Smooth muscle cell (in vitro differentiated cells): ENCODE data around the gene METTL16. TPM values are rescaled to one million over a fixed set of nuclear protein-coding genes. Genes with fewer than 3 reads are reported as not detected.

Experiments
- DNase-seq: peaks from one replicate; lab custom pipeline; 2025; ENCODE audit not compliant: unreplicated experiment; lab: John Stamatoyannopoulos, UW
- H2AFZ ChIP-seq: fragments of 200-600 bp; sonication (generic); 2 replicates; pipeline ENCODE4 v1.6.0; 2016; ENCODE audit warnings: antibody characterized with exemption, low read depth, mild to moderate bottlenecking
- H3F3A ChIP-seq: fragments of 200-600 bp; sonication (generic); 2 replicates; pipeline ENCODE4 v1.6.0; 2017; ENCODE audit warnings: antibody characterized with exemption, low read depth
- H3K27ac ChIP-seq: fragments of 200-600 bp; sonication (generic); 2 replicates; pipeline ENCODE4 v1.5.1; 2016; ENCODE audit warnings: low read depth, mild to moderate bottlenecking
- H3K27me3 ChIP-seq: fragments of 200-600 bp; sonication (generic); 2 replicates; pipeline ENCODE4 v1.6.1; 2016; ENCODE audit warnings: low read depth, mild to moderate bottlenecking
- H3K36me3 ChIP-seq: fragments of 200-600 bp; sonication (generic); 2 replicates; pipeline ENCODE4 v1.5.1; 2016; ENCODE audit warnings: low read depth
- H3K4me1 ChIP-seq: fragments of 200-600 bp; sonication (generic); 2 replicates; pipeline ENCODE4 v1.5.1; 2016; ENCODE audit warnings: low read depth
- H3K4me2 ChIP-seq: fragments of 200-600 bp; sonication (generic); 2 replicates; pipeline ENCODE4 v1.6.0; 2016; ENCODE audit warnings: mild to moderate bottlenecking
- H3K4me3 ChIP-seq: fragments of 200-600 bp; sonication (generic); 2 replicates; pipeline ENCODE4 v1.5.1; 2016; ENCODE audit warnings: mild to moderate bottlenecking
- H3K79me2 ChIP-seq: fragments of 200-600 bp; sonication (generic); 2 replicates; pipeline ENCODE4 v1.6.0; 2016; ENCODE audit warnings: low read depth, mild to moderate bottlenecking
- H3K9ac ChIP-seq: fragments of 200-600 bp; sonication (generic); 2 replicates; pipeline ENCODE4 v1.6.0; 2016; ENCODE audit warnings: low read depth
- H3K9me3 ChIP-seq: fragments of 200-600 bp; sonication (generic); replicated peaks from 2 replicates; pipeline ENCODE4 v1.5.1; 2016; ENCODE audit warnings: low read depth
- H4K20me1 ChIP-seq: fragments of 200-600 bp; sonication (generic); 2 replicates; pipeline ENCODE4 v1.6.0; 2016; ENCODE audit warnings: low read depth
- WGBS: methylation state at CpG from one replicate; pipeline ENCODE4 v1.1.7; 2016; ENCODE audit warnings: low lambda C conversion rate; 5-methylcytosine and 5-hydroxymethylcytosine counted together
- polyA plus RNA-seq: library from polyadenylated mRNA; unstranded; fragments of >200 nt; fragmentation: Nextera tagmentation; extraction: Ambion mirVana; gene quantifications from 2 replicates; pipeline ENCODE4 v1.2.1, GENCODE V29; 2016
- total RNA-seq: library from RNA; depleted of rRNA; stranded (reverse); fragments of >200 nt; gene quantifications from 2 replicates; pipeline ENCODE4 v1.2.3, GENCODE V29; 2014
- TF ChIP-seq, protein P1 (sequence below): fragments of 200-600 bp; sonication (generic); IDR thresholded peaks from 2 replicates; pipeline ENCODE4 v1.5.1; 2017; ENCODE audit warnings: borderline replicate concordance, mild to moderate bottlenecking, antibody characterized with exemption; ENCODE audit not compliant: insufficient read depth, poor library complexity, severe bottlenecking

The METTL16 gene
- total and polyA plus RNA-seq, 2 experiments from 2014 or later, result 16.8 to 27.4 TPM

DNA sequence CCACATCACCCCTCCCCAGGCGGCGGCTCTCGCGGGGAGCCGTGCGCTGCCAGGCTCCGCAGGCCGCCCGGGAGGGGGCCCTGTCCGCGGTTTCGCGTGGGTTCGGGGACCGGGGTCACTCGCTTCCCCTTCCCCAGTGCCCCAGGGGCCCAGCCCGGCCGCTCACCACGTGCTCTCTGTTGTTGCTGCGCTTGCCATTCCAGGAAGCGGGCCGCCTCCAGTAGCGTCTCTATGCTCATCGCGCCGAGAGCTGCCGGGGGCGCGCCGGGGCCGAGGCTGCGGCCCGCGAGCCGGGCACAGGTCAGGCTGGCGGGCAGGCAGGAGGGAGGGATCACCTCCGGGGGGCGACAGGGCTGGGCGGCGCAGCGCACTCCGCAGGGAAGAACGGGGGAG, 111.2 kb downstream of the METTL16 start:
- WGBS, result 1% methylated on average over 34 of the region's 43 CpGs
- no peaks in the 10 kb centered on the region for H3K9me3 ChIP-seq
- H3K4me3 ChIP-seq, result peak overlapping the region; percentile 94
- H3K4me2 ChIP-seq, result peak overlapping the region; percentile 98
- H4K20me1 ChIP-seq, result peaks cover 25% of the 10 kb centered on the region
- H3K9ac ChIP-seq, result peak overlapping the region; percentile 98
- H3K79me2 ChIP-seq, result peaks cover 26% of the 10 kb centered on the region
- peaks cover 35% of the 10 kb centered on the region for H3F3A ChIP-seq
- TF ChIP-seq, protein P1, sequence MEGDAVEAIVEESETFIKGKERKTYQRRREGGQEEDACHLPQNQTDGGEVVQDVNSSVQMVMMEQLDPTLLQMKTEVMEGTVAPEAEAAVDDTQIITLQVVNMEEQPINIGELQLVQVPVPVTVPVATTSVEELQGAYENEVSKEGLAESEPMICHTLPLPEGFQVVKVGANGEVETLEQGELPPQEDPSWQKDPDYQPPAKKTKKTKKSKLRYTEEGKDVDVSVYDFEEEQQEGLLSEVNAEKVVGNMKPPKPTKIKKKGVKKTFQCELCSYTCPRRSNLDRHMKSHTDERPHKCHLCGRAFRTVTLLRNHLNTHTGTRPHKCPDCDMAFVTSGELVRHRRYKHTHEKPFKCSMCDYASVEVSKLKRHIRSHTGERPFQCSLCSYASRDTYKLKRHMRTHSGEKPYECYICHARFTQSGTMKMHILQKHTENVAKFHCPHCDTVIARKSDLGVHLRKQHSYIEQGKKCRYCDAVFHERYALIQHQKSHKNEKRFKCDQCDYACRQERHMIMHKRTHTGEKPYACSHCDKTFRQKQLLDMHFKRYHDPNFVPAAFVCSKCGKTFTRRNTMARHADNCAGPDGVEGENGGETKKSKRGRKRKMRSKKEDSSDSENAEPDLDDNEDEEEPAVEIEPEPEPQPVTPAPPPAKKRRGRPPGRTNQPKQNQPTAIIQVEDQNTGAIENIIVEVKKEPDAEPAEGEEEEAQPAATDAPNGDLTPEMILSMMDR, result no peak
- peaks cover 44% of the 10 kb centered on the region for H3K4me1 ChIP-seq
- no peak overlapping the region for H2AFZ ChIP-seq
- H3K36me3 ChIP-seq, result no peaks in the 10 kb centered on the region
- peak; percentile 61 for DNase-seq
- H3K27ac ChIP-seq, result peak overlapping the region; percentile 99
- H3K27me3 ChIP-seq, result no peaks in the 10 kb centered on the region

DNA sequence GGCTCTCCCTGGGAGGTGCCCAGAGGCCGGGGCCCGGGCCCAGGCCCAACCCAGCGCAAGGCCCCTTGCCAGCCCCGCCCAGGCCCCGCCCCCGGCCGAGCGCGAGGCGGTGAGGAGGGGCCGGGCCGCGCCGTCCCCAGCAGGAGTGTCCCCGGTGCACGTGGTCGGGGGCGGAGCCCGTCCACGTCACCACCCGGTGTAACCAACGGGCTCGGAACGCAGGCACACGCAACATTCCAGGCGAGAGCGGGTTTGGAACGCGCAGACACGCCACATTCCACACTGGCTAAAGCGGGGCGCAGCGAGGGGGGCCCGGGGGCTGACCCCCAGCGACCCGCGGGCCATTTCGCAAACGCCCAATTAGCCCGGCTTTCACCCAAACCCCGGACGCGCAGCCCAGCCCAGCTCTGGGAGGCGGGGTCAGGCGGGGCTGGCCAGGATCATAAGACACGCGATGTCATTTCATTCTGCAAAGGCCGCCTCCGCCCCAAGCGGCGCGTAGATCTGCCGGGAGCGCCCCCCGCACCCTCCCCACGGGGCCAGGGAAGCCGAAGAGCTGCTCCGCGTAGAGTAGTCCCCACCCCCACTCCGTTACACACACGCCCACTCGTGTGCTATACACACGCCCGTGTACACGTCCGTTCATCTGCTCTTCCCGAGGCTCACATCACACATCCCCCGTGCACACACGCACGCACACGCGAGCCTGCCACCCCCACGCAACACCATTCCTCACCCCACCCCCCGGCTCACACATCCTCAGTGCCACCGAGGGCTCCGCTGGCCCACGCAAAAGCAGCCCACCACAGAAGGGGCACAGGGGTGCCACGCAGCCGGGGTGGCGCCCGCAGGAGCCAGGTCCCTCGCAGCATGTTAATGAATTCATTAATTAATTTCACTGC, 111.9 kb downstream of the METTL16 start:
- TF ChIP-seq, protein P1, result no peak
- no peaks in the 10 kb centered on the region for H3K36me3 ChIP-seq
- H3K4me2 ChIP-seq, result peak overlapping the region; percentile 98
- peaks cover 31% of the 10 kb centered on the region for H3F3A ChIP-seq
- DNase-seq, result peak; percentile 99
- no peaks in the 10 kb centered on the region for H3K27me3 ChIP-seq
- peaks cover 33% of the 10 kb centered on the region for H3K79me2 ChIP-seq
- no peaks in the 10 kb centered on the region for H3K9me3 ChIP-seq
- WGBS, result under 1% methylated on average over 65 of the region's 82 CpGs
- no peak overlapping the region for H2AFZ ChIP-seq
- H3K27ac ChIP-seq, result peak overlapping the region; percentile 99
- peaks cover 39% of the 10 kb centered on the region for H3K4me1 ChIP-seq
- H3K9ac ChIP-seq, result peak overlapping the region; percentile 98
- peaks cover 28% of the 10 kb centered on the region for H4K20me1 ChIP-seq
- peak overlapping the region; percentile 94 for H3K4me3 ChIP-seq

DNA sequence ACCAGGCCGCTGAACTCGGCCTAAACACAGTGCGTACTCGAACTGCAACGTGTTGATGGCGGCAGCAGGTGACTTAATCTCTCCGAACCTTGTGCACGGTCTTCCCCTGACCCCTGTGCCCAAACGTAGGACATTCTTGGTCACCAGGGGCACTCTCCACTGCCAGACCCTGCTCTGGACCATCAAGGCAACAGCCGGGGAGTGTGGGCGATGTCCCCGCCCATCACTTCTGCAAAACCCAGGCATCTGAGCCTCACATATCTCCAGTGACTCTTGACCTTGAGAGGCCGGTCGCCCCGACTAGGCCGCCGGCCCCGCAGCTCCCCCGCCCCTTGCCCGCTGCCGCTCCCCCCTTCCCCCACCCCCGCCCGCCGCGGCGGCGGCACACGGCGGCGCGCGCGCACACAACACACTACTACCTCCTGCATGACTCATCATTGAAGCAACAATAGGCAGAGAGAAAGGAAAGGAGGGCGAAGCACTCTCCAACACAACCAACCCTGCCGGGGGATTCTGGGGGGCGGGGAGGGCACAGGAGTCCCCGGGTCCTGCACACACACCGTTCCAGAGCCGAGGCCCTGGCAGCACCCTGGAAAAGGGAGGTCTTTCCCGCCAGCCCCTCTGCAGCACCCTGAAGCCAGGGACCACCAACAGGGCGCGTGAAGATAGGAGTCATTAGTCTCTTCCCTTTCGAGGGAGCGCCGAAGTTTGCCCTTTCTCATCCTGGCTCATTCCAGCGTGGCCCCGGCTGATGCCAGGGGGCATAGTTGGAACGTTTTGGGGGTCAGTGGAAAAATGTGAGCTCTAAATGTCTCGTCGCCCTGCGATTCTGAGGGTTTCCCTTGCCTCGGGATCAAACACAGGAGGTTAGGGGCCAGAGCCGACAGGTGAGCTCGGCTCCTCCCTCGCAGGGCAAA, 112.8 kb downstream of the METTL16 start:
- Histone ChIP-seq H3K9ac (peak overlapping the region; percentile 98), H3K27ac (peak overlapping the region; percentile 99), H3K4me1 (peaks cover 45% of the 10 kb centered on the region), H3K27me3 (no peaks in the 10 kb centered on the region), H3K9me3 (no peaks in the 10 kb centered on the region), H3K4me2 (peak overlapping the region; percentile 98), H4K20me1 (peaks cover 28% of the 10 kb centered on the region), H3F3A (peaks cover 33% of the 10 kb centered on the region), H2AFZ (no peak overlapping the region), H3K4me3 (peak overlapping the region; percentile 94), H3K79me2 (peaks cover 42% of the 10 kb centered on the region), H3K36me3 (no peaks in the 10 kb centered on the region)
- peak; percentile 61 for DNase-seq
- 13% methylated on average over 33 of the region's 55 CpGs for WGBS
- TF ChIP-seq, protein P1, result no peak
